ENCODE measurements around the gene WDR33.

- TF ChIP-seq CTCF (IDR thresholded peaks at IDR 0.05; ENCODE audit: low read length) (no peak), EZH2 (IDR thresholded peaks at IDR 0.05; ENCODE audit: borderline replicate concordance, low read length) (no peak)
Observed at GRCh38 chr2:127678531-127678930, 132.4 kb downstream of the WDR33 start.

Measured in OCI-LY1 (cell line).